NB4 (cell line): Measurements from ENCODE around the gene ZNF727.

ENCODE experiments used
- POLR2A ChIP-seq: IDR thresholded peaks from 2 replicates; pipeline ENCODE4 v1.6.1; 2011; ENCODE audit warnings: mild to moderate bottlenecking; ENCODE audit not compliant: insufficient read length; ENCODE audit errors: extremely low read depth
- TF ChIP-seq, protein P1 (sequence below): IDR thresholded peaks from one replicate; pipeline ENCODE4 v1.5.1; 2012; ENCODE audit warnings: low read depth, low read length

GRCh38 chr7:64035388-64035787 is 9.8 kb upstream of the ZNF727 start:
- TF ChIP-seq, protein P1, sequence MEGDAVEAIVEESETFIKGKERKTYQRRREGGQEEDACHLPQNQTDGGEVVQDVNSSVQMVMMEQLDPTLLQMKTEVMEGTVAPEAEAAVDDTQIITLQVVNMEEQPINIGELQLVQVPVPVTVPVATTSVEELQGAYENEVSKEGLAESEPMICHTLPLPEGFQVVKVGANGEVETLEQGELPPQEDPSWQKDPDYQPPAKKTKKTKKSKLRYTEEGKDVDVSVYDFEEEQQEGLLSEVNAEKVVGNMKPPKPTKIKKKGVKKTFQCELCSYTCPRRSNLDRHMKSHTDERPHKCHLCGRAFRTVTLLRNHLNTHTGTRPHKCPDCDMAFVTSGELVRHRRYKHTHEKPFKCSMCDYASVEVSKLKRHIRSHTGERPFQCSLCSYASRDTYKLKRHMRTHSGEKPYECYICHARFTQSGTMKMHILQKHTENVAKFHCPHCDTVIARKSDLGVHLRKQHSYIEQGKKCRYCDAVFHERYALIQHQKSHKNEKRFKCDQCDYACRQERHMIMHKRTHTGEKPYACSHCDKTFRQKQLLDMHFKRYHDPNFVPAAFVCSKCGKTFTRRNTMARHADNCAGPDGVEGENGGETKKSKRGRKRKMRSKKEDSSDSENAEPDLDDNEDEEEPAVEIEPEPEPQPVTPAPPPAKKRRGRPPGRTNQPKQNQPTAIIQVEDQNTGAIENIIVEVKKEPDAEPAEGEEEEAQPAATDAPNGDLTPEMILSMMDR = no peak
- TF ChIP-seq POLR2A = no peak
